ENCODE data around the gene ASRGL1. TPM values are rescaled to one million over a fixed set of nuclear protein-coding genes. Genes with fewer than 3 reads are reported as not detected.

The ASRGL1 gene
- total and polyA plus RNA-seq, 2 experiments from 2014 or later, result 6.9 to 21.5 TPM

DNA sequence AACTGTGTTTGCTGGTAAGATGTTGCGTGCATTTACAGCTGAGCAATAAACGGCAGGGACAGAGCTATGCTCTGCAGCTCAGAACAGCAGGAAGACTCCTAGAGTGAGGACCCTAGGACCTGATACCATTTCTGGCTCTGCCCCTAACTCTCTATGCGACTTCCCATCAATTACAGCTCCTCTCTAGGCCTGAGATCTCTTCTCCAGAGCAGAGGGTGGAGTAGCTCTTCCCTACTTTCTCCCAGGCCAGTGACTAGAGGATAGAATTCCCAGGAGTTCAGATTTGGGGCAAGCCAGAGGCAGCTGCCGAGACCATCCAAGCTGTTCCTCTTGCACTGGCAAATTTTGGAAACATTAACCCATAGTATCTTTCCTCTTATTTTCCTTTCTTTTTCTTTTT lies 68.8 kb downstream of the ASRGL1 start:
- no peak overlapping the region for H3K4me3 ChIP-seq
- no peaks in the 10 kb centered on the region for H3K4me1 ChIP-seq (ENCODE audit: low read depth)
- TF ChIP-seq, protein P1, sequence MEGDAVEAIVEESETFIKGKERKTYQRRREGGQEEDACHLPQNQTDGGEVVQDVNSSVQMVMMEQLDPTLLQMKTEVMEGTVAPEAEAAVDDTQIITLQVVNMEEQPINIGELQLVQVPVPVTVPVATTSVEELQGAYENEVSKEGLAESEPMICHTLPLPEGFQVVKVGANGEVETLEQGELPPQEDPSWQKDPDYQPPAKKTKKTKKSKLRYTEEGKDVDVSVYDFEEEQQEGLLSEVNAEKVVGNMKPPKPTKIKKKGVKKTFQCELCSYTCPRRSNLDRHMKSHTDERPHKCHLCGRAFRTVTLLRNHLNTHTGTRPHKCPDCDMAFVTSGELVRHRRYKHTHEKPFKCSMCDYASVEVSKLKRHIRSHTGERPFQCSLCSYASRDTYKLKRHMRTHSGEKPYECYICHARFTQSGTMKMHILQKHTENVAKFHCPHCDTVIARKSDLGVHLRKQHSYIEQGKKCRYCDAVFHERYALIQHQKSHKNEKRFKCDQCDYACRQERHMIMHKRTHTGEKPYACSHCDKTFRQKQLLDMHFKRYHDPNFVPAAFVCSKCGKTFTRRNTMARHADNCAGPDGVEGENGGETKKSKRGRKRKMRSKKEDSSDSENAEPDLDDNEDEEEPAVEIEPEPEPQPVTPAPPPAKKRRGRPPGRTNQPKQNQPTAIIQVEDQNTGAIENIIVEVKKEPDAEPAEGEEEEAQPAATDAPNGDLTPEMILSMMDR (IDR thresholded peaks at IDR 0.05; ENCODE audit: low read depth, low read length), result no peak
- no peaks in the 10 kb centered on the region for H3K27me3 ChIP-seq
- H3K36me3 ChIP-seq, result no peaks in the 10 kb centered on the region
- no peaks in the 10 kb centered on the region for H3K9me3 ChIP-seq (ENCODE audit: low read depth)
- no peak for DNase-seq (ENCODE audit: low read depth in 1 of 2, low spot score in 1 of 2)
- no peak overlapping the region for H3K27ac ChIP-seq

- DNase-seq (ENCODE audit: low read depth in 1 of 2, low spot score in 1 of 2), result no peak
- Histone ChIP-seq H3K27me3 (no peaks in the 10 kb centered on the region), H3K27ac (no peak overlapping the region)
Measured at GRCh38 chr11:62409831-62410230, 72.6 kb downstream of the ASRGL1 start.

GRCh38 chr11:62410972-62411371 lies 73.7 kb downstream of the ASRGL1 start:
- no peaks in the 10 kb centered on the region for H3K4me1 ChIP-seq (ENCODE audit: low read depth)
- H3K36me3 ChIP-seq, result no peaks in the 10 kb centered on the region
- no peak overlapping the region for H3K27ac ChIP-seq
- no peaks in the 10 kb centered on the region for H3K27me3 ChIP-seq
- H3K4me3 ChIP-seq, result no peak overlapping the region
- DNase-seq (ENCODE audit: low read depth in 1 of 2, low spot score in 1 of 2), result no peak
- TF ChIP-seq, protein P1 (IDR thresholded peaks at IDR 0.05; ENCODE audit: low read depth, low read length), result no peak
- H3K9me3 ChIP-seq (ENCODE audit: low read depth), result no peaks in the 10 kb centered on the region

More at GRCh38 chr11:62409831-62410230, 72.6 kb downstream of the ASRGL1 start:
- no peaks in the 10 kb centered on the region for H3K4me1 ChIP-seq (ENCODE audit: low read depth)
- TF ChIP-seq, protein P1 (IDR thresholded peaks at IDR 0.05; ENCODE audit: low read depth, low read length), result no peak
- H3K9me3 ChIP-seq (ENCODE audit: low read depth), result no peaks in the 10 kb centered on the region
- no peaks in the 10 kb centered on the region for H3K36me3 ChIP-seq
- no peak overlapping the region for H3K4me3 ChIP-seq

DNA sequence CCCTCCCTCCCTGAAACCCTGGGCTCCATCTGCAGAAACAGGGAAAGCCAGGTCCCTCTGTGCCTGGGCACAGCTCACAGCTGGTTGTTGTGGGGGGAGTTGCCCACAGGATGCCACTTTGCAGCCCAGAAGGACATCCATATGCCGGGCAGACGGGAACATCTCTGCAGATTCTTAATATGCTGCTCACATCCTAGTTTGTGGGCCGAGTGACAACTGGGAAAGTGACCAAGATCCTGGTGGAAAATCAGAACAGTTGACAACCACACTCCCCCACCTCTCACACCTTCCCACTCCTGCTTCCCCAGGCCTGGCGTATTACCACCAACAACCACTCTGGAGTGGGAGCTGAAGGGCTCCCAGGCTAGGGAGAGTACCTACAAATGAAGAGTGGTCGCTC lies 74.3 kb downstream of the ASRGL1 start:
- no peak for DNase-seq (ENCODE audit: low read depth in 1 of 2, low spot score in 1 of 2)
- Histone ChIP-seq H3K4me1 (ENCODE audit: low read depth) (no peaks in the 10 kb centered on the region), H3K27ac (no peak overlapping the region), H3K27me3 (no peaks in the 10 kb centered on the region), H3K36me3 (no peaks in the 10 kb centered on the region), H3K9me3 (ENCODE audit: low read depth) (no peaks in the 10 kb centered on the region), H3K4me3 (no peak overlapping the region)
- TF ChIP-seq, protein P1 (IDR thresholded peaks at IDR 0.05; ENCODE audit: low read depth, low read length), result no peak

GRCh38 chr11:62413060-62413696 lies 75.9 kb downstream of the ASRGL1 start:
- no peaks in the 10 kb centered on the region for H3K27me3 ChIP-seq
- H3K4me3 ChIP-seq, result no peak overlapping the region
- no peaks in the 10 kb centered on the region for H3K36me3 ChIP-seq
- H3K27ac ChIP-seq, result no peak overlapping the region
- no peaks in the 10 kb centered on the region for H3K4me1 ChIP-seq (ENCODE audit: low read depth)
- no peak for DNase-seq (ENCODE audit: low read depth in 1 of 2, low spot score in 1 of 2)
- H3K9me3 ChIP-seq (ENCODE audit: low read depth), result no peaks in the 10 kb centered on the region
- TF ChIP-seq, protein P1 (IDR thresholded peaks at IDR 0.05; ENCODE audit: low read depth, low read length), result no peak

Data from cardiac muscle cell (in vitro differentiated cells and primary cell).